ENCODE measurements around the gene ACTG1.

Gene ACTG1

GRCh38 chr17:81493198-81494038, 19.2 kb downstream of the ACTG1 start:
- Histone ChIP-seq H3K27ac (no peak overlapping the region), H3K79me2 (no peaks in the 10 kb centered on the region), H3K4me1 (no peaks in the 10 kb centered on the region), H3K4me2 (ENCODE audit: low read length) (no peak overlapping the region), H3K4me3 (ENCODE audit: low read depth, low read length) (no peak overlapping the region), H3K27me3 (ENCODE audit: control insufficient read depth, insufficient read depth, low read length) (no peaks in the 10 kb centered on the region), H3K9me3 (ENCODE audit: control insufficient read depth, low read length) (no peaks in the 10 kb centered on the region), H3K36me3 (ENCODE audit: control insufficient read depth, insufficient read depth, low read length) (no peaks in the 10 kb centered on the region), H3K9ac (no peak overlapping the region), H2AFZ (no peak overlapping the region)
- no peak for TF ChIP-seq CTCF (IDR thresholded peaks at IDR 0.05)

- no peak for TF ChIP-seq CTCF (IDR thresholded peaks at IDR 0.05)
- Histone ChIP-seq H3K36me3 (ENCODE audit: control insufficient read depth, insufficient read depth, low read length) (no peaks in the 10 kb centered on the region), H2AFZ (no peak overlapping the region), H3K4me1 (no peaks in the 10 kb centered on the region), H3K79me2 (no peaks in the 10 kb centered on the region), H3K27me3 (ENCODE audit: control insufficient read depth, insufficient read depth, low read length) (no peaks in the 10 kb centered on the region), H3K27ac (no peak overlapping the region), H3K4me3 (ENCODE audit: low read depth, low read length) (no peak overlapping the region), H3K9me3 (ENCODE audit: control insufficient read depth, low read length) (no peaks in the 10 kb centered on the region), H3K4me2 (ENCODE audit: low read length) (no peak overlapping the region), H3K9ac (no peak overlapping the region)
Observed at GRCh38 chr17:81492706-81493105, 19.9 kb downstream of the ACTG1 start.

- Histone ChIP-seq H3K9ac (no peak overlapping the region), H2AFZ (no peak overlapping the region), H3K4me3 (ENCODE audit: low read depth, low read length) (no peak overlapping the region), H3K4me2 (ENCODE audit: low read length) (no peak overlapping the region), H3K79me2 (no peaks in the 10 kb centered on the region), H3K27me3 (ENCODE audit: control insufficient read depth, insufficient read depth, low read length) (no peaks in the 10 kb centered on the region), H3K27ac (no peak overlapping the region), H3K36me3 (ENCODE audit: control insufficient read depth, insufficient read depth, low read length) (no peaks in the 10 kb centered on the region), H3K9me3 (ENCODE audit: control insufficient read depth, low read length) (no peaks in the 10 kb centered on the region), H3K4me1 (no peaks in the 10 kb centered on the region)
- TF ChIP-seq CTCF (IDR thresholded peaks at IDR 0.05), result no peak
Observed at GRCh38 chr17:81492202-81492601, 20.4 kb downstream of the ACTG1 start.

GRCh38 chr17:81491761-81492160, 20.8 kb downstream of the ACTG1 start:
- H3K9me3 ChIP-seq (ENCODE audit: control insufficient read depth, low read length), result no peaks in the 10 kb centered on the region
- H3K27me3 ChIP-seq (ENCODE audit: control insufficient read depth, insufficient read depth, low read length), result no peaks in the 10 kb centered on the region
- no peaks in the 10 kb centered on the region for H3K4me1 ChIP-seq
- no peaks in the 10 kb centered on the region for H3K79me2 ChIP-seq
- H3K27ac ChIP-seq, result no peak overlapping the region
- TF ChIP-seq CTCF (IDR thresholded peaks at IDR 0.05), result no peak
- H3K9ac ChIP-seq, result no peak overlapping the region
- no peaks in the 10 kb centered on the region for H3K36me3 ChIP-seq (ENCODE audit: control insufficient read depth, insufficient read depth, low read length)
- no peak overlapping the region for H2AFZ ChIP-seq
- no peak overlapping the region for H3K4me2 ChIP-seq (ENCODE audit: low read length)
- no peak overlapping the region for H3K4me3 ChIP-seq (ENCODE audit: low read depth, low read length)

GRCh38 chr17:81491181-81491581, 21.4 kb downstream of the ACTG1 start:
- no peak overlapping the region for H3K9ac ChIP-seq

More at GRCh38 chr17:81491181-81491581, 21.4 kb downstream of the ACTG1 start:
- Histone ChIP-seq H3K4me2 (ENCODE audit: low read length) (no peak overlapping the region), H3K36me3 (ENCODE audit: control insufficient read depth, insufficient read depth, low read length) (no peaks in the 10 kb centered on the region), H3K27ac (no peak overlapping the region), H3K4me1 (no peaks in the 10 kb centered on the region), H3K79me2 (no peaks in the 10 kb centered on the region), H2AFZ (no peak overlapping the region), H3K27me3 (ENCODE audit: control insufficient read depth, insufficient read depth, low read length) (no peaks in the 10 kb centered on the region), H3K4me3 (ENCODE audit: low read depth, low read length) (no peak overlapping the region), H3K9me3 (ENCODE audit: control insufficient read depth, low read length) (no peaks in the 10 kb centered on the region)
- TF ChIP-seq CTCF (IDR thresholded peaks at IDR 0.05), result no peak
